Measurements from ENCODE around the gene OR51B6. TPM values are rescaled to one million over a fixed set of nuclear protein-coding genes. Genes with fewer than 3 reads are reported as not detected.

The OR51B6 gene, protein sequence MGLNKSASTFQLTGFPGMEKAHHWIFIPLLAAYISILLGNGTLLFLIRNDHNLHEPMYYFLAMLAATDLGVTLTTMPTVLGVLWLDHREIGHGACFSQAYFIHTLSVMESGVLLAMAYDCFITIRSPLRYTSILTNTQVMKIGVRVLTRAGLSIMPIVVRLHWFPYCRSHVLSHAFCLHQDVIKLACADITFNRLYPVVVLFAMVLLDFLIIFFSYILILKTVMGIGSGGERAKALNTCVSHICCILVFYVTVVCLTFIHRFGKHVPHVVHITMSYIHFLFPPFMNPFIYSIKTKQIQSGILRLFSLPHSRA
- not detected in 2 replicates for total RNA-seq
- long read RNA-seq: 0 reads

- Mint-ChIP-seq H3K36me3 (ENCODE audit: insufficient read depth) (no peaks in the 10 kb centered on the region), H3K9me3 (ENCODE audit: low read depth) (no peaks in the 10 kb centered on the region), H3K4me3 (ENCODE audit: low read depth) (no peak within 1 kb of the TSS), H3K27me3 (peaks cover 6% of the 10 kb centered on the region), H3K4me1 (ENCODE audit: low read depth) (no peaks in the 10 kb centered on the region), H3K27ac (no peak within 1 kb of the TSS)
- TF ChIP-seq CTCF (IDR thresholded peaks at IDR 0.05; ENCODE audit: unreplicated experiment): no peak
- no peak for DNase-seq (ENCODE audit: low spot score, unreplicated experiment)
These were observed at the start of gene OR51B6 for GRCh38 chr11:5351208-5351607. OR51B6 (plus strand) TSS chr11:5351508; CDS start chr11:5351508, 0 bp downstream.

DNA sequence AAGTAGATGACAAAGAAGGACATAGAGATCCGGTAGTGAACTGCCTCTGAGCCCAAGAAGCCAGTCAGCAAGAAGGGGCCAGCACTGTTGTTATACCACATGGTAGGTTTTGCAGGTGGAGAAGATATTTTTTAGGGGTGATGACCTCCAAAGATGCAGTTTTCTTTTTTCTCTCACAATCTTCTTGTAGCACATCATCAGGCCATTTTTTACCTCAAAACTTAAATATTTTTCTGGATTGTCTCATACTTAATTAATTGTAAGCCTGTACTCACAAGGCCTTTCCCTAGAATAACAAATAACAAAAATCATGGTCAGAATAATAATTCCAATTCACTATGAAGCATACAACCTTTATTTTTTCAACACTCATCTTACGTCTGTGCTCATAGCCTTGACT lies 49.5 kb upstream of the OR51B6 start, which contains the start of gene OR51B4:
Gene OR51B4 (minus strand): TSS at position 101 of the 400 bp plus-strand sequence. CDS start 0 bp downstream, at position 101.
- no peaks in the 10 kb centered on the region for H3K4me1 Mint-ChIP-seq (ENCODE audit: low read depth)
- TF ChIP-seq CTCF (IDR thresholded peaks at IDR 0.05; ENCODE audit: unreplicated experiment): no peak
- no peak for DNase-seq (ENCODE audit: low spot score, unreplicated experiment)
- no peaks in the 10 kb centered on the region for H3K27me3 Mint-ChIP-seq
- no peaks in the 10 kb centered on the region for H3K36me3 Mint-ChIP-seq (ENCODE audit: insufficient read depth)
- H3K9me3 Mint-ChIP-seq (ENCODE audit: low read depth): no peaks in the 10 kb centered on the region
- no peak within 1 kb of the TSS for H3K27ac Mint-ChIP-seq
- no peak within 1 kb of the TSS for H3K4me3 Mint-ChIP-seq (ENCODE audit: low read depth)

DNA sequence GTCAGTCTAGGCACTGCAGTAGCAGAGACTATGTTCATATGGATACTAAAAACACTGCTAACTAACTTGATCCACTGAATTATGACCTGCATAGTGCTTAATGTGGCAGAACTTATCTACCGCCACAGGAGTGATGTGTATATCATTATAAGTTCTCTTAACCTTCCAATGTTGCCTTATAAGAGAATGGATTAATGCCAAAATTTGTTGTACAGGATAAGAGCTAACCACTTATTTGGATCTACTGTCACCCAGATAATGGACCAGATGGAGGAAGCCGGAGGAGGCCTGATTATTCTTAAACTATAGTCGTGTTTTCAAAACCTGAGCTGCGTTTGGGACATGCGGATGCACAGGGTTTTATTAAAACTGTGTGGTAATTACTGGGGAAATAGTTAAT lies 47.7 kb upstream of the OR51B6 start:
- Mint-ChIP-seq H3K36me3 (ENCODE audit: insufficient read depth) (no peaks in the 10 kb centered on the region), H3K9me3 (ENCODE audit: low read depth) (no peaks in the 10 kb centered on the region), H3K27ac (no peak overlapping the region), H3K4me3 (ENCODE audit: low read depth) (no peak overlapping the region), H3K27me3 (peaks cover 5% of the 10 kb centered on the region), H3K4me1 (ENCODE audit: low read depth) (no peaks in the 10 kb centered on the region)
- DNase-seq (ENCODE audit: low spot score, unreplicated experiment): no peak
- TF ChIP-seq CTCF (IDR thresholded peaks at IDR 0.05; ENCODE audit: unreplicated experiment): no peak

DNA sequence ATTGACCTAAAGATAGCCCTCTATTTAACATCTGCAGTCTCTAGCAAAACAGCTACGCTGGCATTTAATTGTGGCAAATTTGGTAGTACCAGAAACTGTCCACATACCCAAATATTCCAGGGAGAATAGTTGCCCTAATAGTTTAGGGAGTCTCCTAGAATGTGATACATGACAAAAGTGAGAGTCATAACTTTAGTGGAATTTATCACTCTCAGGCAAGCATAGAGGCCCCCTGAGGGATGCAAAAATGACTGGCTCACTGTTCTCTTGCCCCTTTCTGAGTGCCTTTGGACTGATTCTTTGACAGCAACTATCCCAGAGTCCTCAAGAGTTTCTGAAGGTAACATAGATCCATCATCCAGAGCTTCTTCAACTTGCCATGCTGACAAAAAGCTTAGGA lies 47.3 kb upstream of the OR51B6 start:
- Mint-ChIP-seq H3K4me3 (ENCODE audit: low read depth) (no peak overlapping the region), H3K9me3 (ENCODE audit: low read depth) (no peaks in the 10 kb centered on the region), H3K27ac (no peak overlapping the region), H3K27me3 (peaks cover 7% of the 10 kb centered on the region), H3K4me1 (ENCODE audit: low read depth) (no peaks in the 10 kb centered on the region), H3K36me3 (ENCODE audit: insufficient read depth) (no peaks in the 10 kb centered on the region)
- DNase-seq (ENCODE audit: low spot score, unreplicated experiment): no peak
- no peak for TF ChIP-seq CTCF (IDR thresholded peaks at IDR 0.05; ENCODE audit: unreplicated experiment)

DNA sequence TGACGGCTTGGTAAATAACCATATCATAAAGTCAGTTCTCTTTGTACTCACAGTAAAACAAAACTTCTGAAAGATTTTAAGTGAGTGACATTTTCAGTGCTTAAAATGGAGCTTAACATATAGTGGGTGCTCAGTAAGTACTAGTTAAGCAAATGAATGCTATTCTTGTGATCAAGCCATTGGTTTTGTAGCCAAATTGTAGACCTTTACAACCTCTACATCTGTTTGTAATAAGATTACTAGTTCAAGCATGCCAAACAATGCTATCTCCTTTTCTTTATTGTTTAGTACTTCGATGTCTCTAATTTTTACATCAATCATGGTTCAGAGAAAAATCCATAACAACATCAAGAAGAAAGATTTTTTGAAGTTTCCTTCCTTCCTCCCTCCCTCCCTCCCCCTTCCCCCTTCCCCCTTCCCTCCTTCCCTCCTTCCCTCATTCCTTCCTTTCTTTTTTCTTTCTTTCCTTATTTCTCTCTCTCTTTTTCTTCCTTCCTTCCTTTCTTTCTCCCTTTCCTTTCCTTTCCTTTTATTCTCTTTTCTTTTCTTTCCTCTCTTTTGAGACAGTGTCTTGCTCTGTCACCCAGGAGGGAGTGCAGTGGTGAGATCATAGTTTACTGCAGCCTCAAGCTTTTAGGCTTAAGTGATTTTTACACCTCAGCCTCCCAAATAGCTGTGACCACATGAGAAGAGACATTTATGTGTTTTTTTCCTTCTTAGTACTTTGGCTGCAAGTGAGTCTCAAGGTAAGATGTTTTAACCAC lies 43.9 kb upstream of the OR51B6 start:
- H3K4me3 Mint-ChIP-seq (ENCODE audit: low read depth): no peak overlapping the region
- TF ChIP-seq CTCF (IDR thresholded peaks at IDR 0.05; ENCODE audit: unreplicated experiment): no peak
- H3K4me1 Mint-ChIP-seq (ENCODE audit: low read depth): no peaks in the 10 kb centered on the region
- H3K27me3 Mint-ChIP-seq: peaks cover 7% of the 10 kb centered on the region
- no peaks in the 10 kb centered on the region for H3K9me3 Mint-ChIP-seq (ENCODE audit: low read depth)
- DNase-seq (ENCODE audit: low spot score, unreplicated experiment): no peak
- H3K36me3 Mint-ChIP-seq (ENCODE audit: insufficient read depth): no peaks in the 10 kb centered on the region
- no peak overlapping the region for H3K27ac Mint-ChIP-seq

Data from progenitor cell of endocrine pancreas (in vitro differentiated cells).